ENCODE measurements around the gene MEX3C.

- no peak for TF ChIP-seq POLR2A (IDR thresholded peaks at IDR 0.05)
- no peak for TF ChIP-seq CTCF (IDR thresholded peaks at IDR 0.05)
- TF ChIP-seq POLR2AphosphoS5 (IDR thresholded peaks at IDR 0.05), result no peak
These were observed 4.8 kb downstream of the MEX3C start for GRCh38 chr18:51192696-51193095.
